Prostate gland (tissue), 2 donors: Measurements from ENCODE around the gene TMCO4. TPM values are rescaled to one million over a fixed set of nuclear protein-coding genes. Genes with fewer than 3 reads are reported as not detected.

Experiments
- DNase-seq: peaks from one replicate; pipeline ENCODE4 v3.0.0-alpha.2; 2019; ENCODE audit warnings: low spot score
- H3K27ac ChIP-seq, 2 donors: fragments of 200-600 bp; sonication (generic); 2 replicates each; pipeline ENCODE4 v1.5.1; 2017 to 2019
- H3K27me3 ChIP-seq: fragments of 200-600 bp; sonication (generic); replicated peaks from 2 replicates; pipeline ENCODE4 v1.5.1; 2019; ENCODE audit not compliant: insufficient read depth
- H3K36me3 ChIP-seq, 2 donors: fragments of 200-600 bp; sonication (generic); 1 replicate in 1 of 2; 2 replicates in 1 of 2; pipeline versions ENCODE4 v1.5.1 to v1.8.1; 2017 to 2019
- H3K4me1 ChIP-seq: fragments of 200-600 bp; sonication (generic); replicated peaks from 2 replicates; pipeline ENCODE4 v1.5.1; 2019
- H3K4me3 ChIP-seq, 2 donors: fragments of 200-600 bp; sonication (generic); 2 replicates each; pipeline ENCODE4 v1.5.1; 2017 to 2019
- H3K9me3 ChIP-seq: fragments of 200-600 bp; sonication (generic); 2 replicates; pipeline ENCODE4 v1.5.1; 2017
- POLR2A ChIP-seq: fragments of 450-650 bp; IDR thresholded peaks from one replicate; pipeline ENCODE4 v1.6.1; 2016; ENCODE audit warnings: antibody characterized with exemption, mild to moderate bottlenecking
- POLR2AphosphoS5 ChIP-seq: sonication (generic); formaldehyde crosslinking; IDR thresholded peaks from one replicate; pipeline ENCODE4 v1.6.1; 2017; ENCODE audit warnings: antibody characterized with exemption
- WGBS: methylation state at CpG from one replicate; pipeline ENCODE4 v1.1.5; 2018; 5-methylcytosine and 5-hydroxymethylcytosine counted together
- intact Hi-C: fragments of 100-400 bp; cut with DNase I; formaldehyde crosslinking; loops from one replicate; pipeline ENCODE4 v1.14.2; 2022
- total RNA-seq, 2 donors: library from RNA; depleted of rRNA; stranded (reverse); fragments of >200 nt; gene quantifications; one replicate each; pipeline ENCODE4 v1.1.0, GENCODE V29; 2016
- TF ChIP-seq, protein P1 (sequence below), 4 experiments: fragments of 200-600 bp in 2 of 4; fragments of 450-650 bp in 2 of 4; sonication (generic) in 2 of 4; IDR thresholded peaks; 1 replicate in 3 of 4; 2 replicates in 1 of 4; pipeline ENCODE4 v1.5.1; 2016 to 2019; ENCODE audit warnings: antibody characterized with exemption in 4 of 4, mild to moderate bottlenecking in 2 of 4, moderate library complexity in 2 of 4

Gene TMCO4
- total RNA-seq, 2 donors from 2014 or later, result 60.5 to 89.9 TPM

DNA sequence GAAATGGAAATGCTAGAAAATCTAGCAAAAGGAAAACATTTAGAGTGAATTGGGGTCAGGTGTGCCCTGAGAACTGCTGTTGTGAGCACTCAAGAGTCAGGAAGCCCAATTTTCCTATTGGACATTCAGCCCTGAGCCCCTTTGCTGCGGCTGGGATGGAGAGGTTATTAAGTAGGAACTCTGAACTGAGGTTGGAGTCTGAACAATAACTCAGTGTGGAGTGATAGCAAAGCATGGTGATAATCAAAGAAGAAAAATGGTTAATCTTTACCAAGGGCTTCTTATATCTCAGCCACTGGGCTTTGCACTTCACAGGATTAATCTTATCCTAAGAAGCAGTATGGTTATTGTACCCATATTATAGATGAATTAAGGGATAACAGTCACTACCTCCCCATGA, 52.0 kb downstream of the TMCO4 start:
- 81% methylated on average over 1 of the region's 1 CpG for WGBS
- no peak overlapping the region for H3K4me3 ChIP-seq
- no peaks in the 10 kb centered on the region for H3K4me1 ChIP-seq
- intact Hi-C loops, result no loop called here
- no peaks in the 10 kb centered on the region for H3K9me3 ChIP-seq
- no peak for DNase-seq
- TF ChIP-seq, protein P1, sequence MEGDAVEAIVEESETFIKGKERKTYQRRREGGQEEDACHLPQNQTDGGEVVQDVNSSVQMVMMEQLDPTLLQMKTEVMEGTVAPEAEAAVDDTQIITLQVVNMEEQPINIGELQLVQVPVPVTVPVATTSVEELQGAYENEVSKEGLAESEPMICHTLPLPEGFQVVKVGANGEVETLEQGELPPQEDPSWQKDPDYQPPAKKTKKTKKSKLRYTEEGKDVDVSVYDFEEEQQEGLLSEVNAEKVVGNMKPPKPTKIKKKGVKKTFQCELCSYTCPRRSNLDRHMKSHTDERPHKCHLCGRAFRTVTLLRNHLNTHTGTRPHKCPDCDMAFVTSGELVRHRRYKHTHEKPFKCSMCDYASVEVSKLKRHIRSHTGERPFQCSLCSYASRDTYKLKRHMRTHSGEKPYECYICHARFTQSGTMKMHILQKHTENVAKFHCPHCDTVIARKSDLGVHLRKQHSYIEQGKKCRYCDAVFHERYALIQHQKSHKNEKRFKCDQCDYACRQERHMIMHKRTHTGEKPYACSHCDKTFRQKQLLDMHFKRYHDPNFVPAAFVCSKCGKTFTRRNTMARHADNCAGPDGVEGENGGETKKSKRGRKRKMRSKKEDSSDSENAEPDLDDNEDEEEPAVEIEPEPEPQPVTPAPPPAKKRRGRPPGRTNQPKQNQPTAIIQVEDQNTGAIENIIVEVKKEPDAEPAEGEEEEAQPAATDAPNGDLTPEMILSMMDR (IDR thresholded peaks at IDR 0.05), result no peak
- TF ChIP-seq POLR2A (no peak), POLR2AphosphoS5 (no peak)
- H3K27me3 ChIP-seq, result no peaks in the 10 kb centered on the region
- peaks cover 0 to 5% of the 10 kb centered on the region in 2 donors for H3K36me3 ChIP-seq
- H3K27ac ChIP-seq, result no peak overlapping the region

- WGBS, result 100% methylated on average over 1 of the region's 1 CpG
- TF ChIP-seq, protein P1 (IDR thresholded peaks at IDR 0.05), result no peak
- TF ChIP-seq POLR2A, result no peak
- TF ChIP-seq POLR2AphosphoS5, result no peak
- intact Hi-C loops, result no loop called here
- no peaks in the 10 kb centered on the region for H3K27me3 ChIP-seq
- no peak overlapping the region for H3K27ac ChIP-seq
- DNase-seq, result no peak
- no peaks in the 10 kb centered on the region for H3K4me1 ChIP-seq
- no peak overlapping the region for H3K4me3 ChIP-seq
- H3K9me3 ChIP-seq, result no peaks in the 10 kb centered on the region
- no peaks in the 10 kb centered on the region for H3K36me3 ChIP-seq
Measured at GRCh38 chr1:19744886-19745285, 54.8 kb downstream of the TMCO4 start.

GRCh38 chr1:19744335-19744743, 55.4 kb downstream of the TMCO4 start:
- DNase-seq, result no peak
- H3K27ac ChIP-seq, result no peak overlapping the region
- no peak overlapping the region for H3K4me3 ChIP-seq
- TF ChIP-seq, protein P1 (IDR thresholded peaks at IDR 0.05), result no peak
- TF ChIP-seq POLR2AphosphoS5 (no peak), POLR2A (no peak)
- H3K27me3 ChIP-seq, result no peaks in the 10 kb centered on the region
- 87% methylated on average over 4 of the region's 4 CpGs for WGBS
- no peaks in the 10 kb centered on the region for H3K4me1 ChIP-seq
- intact Hi-C loops, result no loop called here
- no peaks in the 10 kb centered on the region for H3K9me3 ChIP-seq
- no peaks in the 10 kb centered on the region for H3K36me3 ChIP-seq

DNA sequence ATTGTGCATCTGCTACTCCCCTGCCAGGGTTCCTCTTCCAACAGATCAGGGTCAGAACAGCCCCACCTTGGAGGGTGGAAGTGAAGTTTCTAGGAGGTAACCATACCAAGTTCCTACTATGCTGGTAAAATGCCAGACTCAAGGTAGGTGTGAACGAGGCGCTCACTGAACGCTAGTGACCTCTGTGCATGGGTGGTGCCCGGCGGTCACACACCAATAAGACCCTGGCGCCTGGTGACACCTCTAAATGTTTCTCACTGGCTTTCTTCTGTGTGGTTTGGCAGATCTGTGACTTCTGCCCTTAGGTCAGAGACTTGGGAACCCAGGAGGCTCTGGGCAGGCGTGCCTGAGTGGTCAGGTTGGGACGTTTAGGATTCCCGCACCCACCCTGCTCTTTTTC, 55.9 kb downstream of the TMCO4 start:
- H3K27ac ChIP-seq, result no peak overlapping the region
- WGBS, result 92% methylated on average over 9 of the region's 9 CpGs
- H3K4me3 ChIP-seq, result no peak overlapping the region
- H3K9me3 ChIP-seq, result no peaks in the 10 kb centered on the region
- H3K4me1 ChIP-seq, result no peaks in the 10 kb centered on the region
- no peak for DNase-seq
- H3K36me3 ChIP-seq, result no peaks in the 10 kb centered on the region
- intact Hi-C loops, result no loop called here
- no peaks in the 10 kb centered on the region for H3K27me3 ChIP-seq
- TF ChIP-seq POLR2AphosphoS5 (no peak), POLR2A (no peak)
- TF ChIP-seq, protein P1 (IDR thresholded peaks at IDR 0.05), result no peak

GRCh38 chr1:19743180-19743579, 56.5 kb downstream of the TMCO4 start:
- Histone ChIP-seq H3K27me3 (no peaks in the 10 kb centered on the region), H3K27ac (no peak overlapping the region), H3K4me3 (no peak overlapping the region), H3K36me3 (no peaks in the 10 kb centered on the region), H3K9me3 (no peaks in the 10 kb centered on the region), H3K4me1 (no peaks in the 10 kb centered on the region)
- intact Hi-C loops, result no loop called here
- 86% methylated on average over 3 of the region's 3 CpGs for WGBS
- TF ChIP-seq POLR2AphosphoS5, result no peak
- TF ChIP-seq, protein P1 (IDR thresholded peaks at IDR 0.05), result no peak
- no peak for TF ChIP-seq POLR2A
- DNase-seq, result no peak
